OCI-LY1 (cell line): ENCODE results near the gene GNAQ.

Source experiments
- H2AFZ ChIP-seq: fragments of 200-600 bp; sonication (generic), shearing (Covaris generic); 2 replicates; pipeline ENCODE4 v1.6.0; 2014; ENCODE audit warnings: antibody characterized with exemption, mild to moderate bottlenecking, low read length
- H3F3A ChIP-seq: fragments of 200-600 bp; sonication (generic), shearing (Covaris generic); 2 replicates; pipeline ENCODE4 v1.6.0; 2014; ENCODE audit warnings: mild to moderate bottlenecking, antibody characterized with exemption, low read length, moderate library complexity; ENCODE audit not compliant: insufficient read depth
- H3K27ac ChIP-seq: fragments of 200-600 bp; sonication (generic); 2 replicates; pipeline ENCODE4 v1.5.1; 2014; ENCODE audit warnings: low read length, mixed run types, mild to moderate bottlenecking, low read depth; ENCODE audit not compliant: poor library complexity, severe bottlenecking
- H3K27me3 ChIP-seq: fragments of 200-600 bp; sonication (generic); 2 replicates; pipeline ENCODE4 v1.6.0; 2014; ENCODE audit warnings: antibody characterized with exemption, mild to moderate bottlenecking, low read length, moderate library complexity; ENCODE audit not compliant: insufficient read depth
- H3K36me3 ChIP-seq: fragments of 200-600 bp; sonication (generic); 2 replicates; pipeline ENCODE4 v1.6.1; 2014; ENCODE audit warnings: mild to moderate bottlenecking, antibody characterized with exemption, low read length, moderate library complexity, mixed read lengths; ENCODE audit not compliant: insufficient read depth
- H3K4me1 ChIP-seq: fragments of 200-600 bp; sonication (generic); 2 replicates; pipeline ENCODE4 v1.5.1; 2014; ENCODE audit warnings: mild to moderate bottlenecking, low read length, moderate library complexity; ENCODE audit not compliant: insufficient read depth, severe bottlenecking
- H3K4me2 ChIP-seq: fragments of 200-600 bp; sonication (generic), shearing (Covaris generic); 2 replicates; pipeline ENCODE4 v1.6.1; 2014; ENCODE audit warnings: low read length
- H3K4me3 ChIP-seq: fragments of 200-600 bp; sonication (generic); 2 replicates; pipeline ENCODE4 v1.5.1; 2014; ENCODE audit warnings: low read length, low read depth, mild to moderate bottlenecking, mixed read lengths; ENCODE audit not compliant: poor library complexity, severe bottlenecking
- H3K79me2 ChIP-seq: fragments of 200-600 bp; shearing (Covaris generic); 2 replicates; pipeline ENCODE4 v1.6.1; 2016; ENCODE audit warnings: mixed run types, low read length, mixed read lengths; ENCODE audit not compliant: insufficient read depth
- H3K9ac ChIP-seq: fragments of 200-600 bp; sonication (generic), shearing (Covaris generic); 2 replicates; pipeline ENCODE4 v1.6.1; 2014; ENCODE audit warnings: mild to moderate bottlenecking, low read length, mixed read lengths
- H3K9me2 ChIP-seq: fragments of 200-600 bp; sonication (generic), shearing (Covaris generic); 2 replicates; pipeline ENCODE4 v1.6.1; 2014; ENCODE audit warnings: low read depth, mild to moderate bottlenecking, low read length, mixed read lengths
- H3K9me3 ChIP-seq: fragments of 200-600 bp; shearing (Covaris generic); 2 replicates; pipeline ENCODE4 v1.6.1; 2014; ENCODE audit warnings: low read length, mixed read lengths
- H4K20me1 ChIP-seq: fragments of 200-600 bp; sonication (generic), shearing (Covaris generic); 2 replicates; pipeline ENCODE4 v1.6.0; 2016; ENCODE audit warnings: mild to moderate bottlenecking, low read length; ENCODE audit not compliant: insufficient read depth
- CTCF ChIP-seq: fragments of 200-600 bp; sonication (generic), shearing (Covaris generic); IDR thresholded peaks from 2 replicates; pipeline ENCODE4 v1.5.1; 2017; ENCODE audit warnings: mild to moderate bottlenecking, antibody characterized with exemption, low read length, moderate library complexity, mixed read lengths
- EZH2 ChIP-seq: fragments of 200-600 bp; sonication (generic), shearing (Covaris generic); IDR thresholded peaks from 2 replicates; pipeline ENCODE4 v1.8.0; 2017; ENCODE audit warnings: borderline replicate concordance, mixed run types, mild to moderate bottlenecking, antibody characterized with exemption, low read length, moderate library complexity, mixed read lengths

GNAQ gene

GRCh38 chr9:77751341-77752091 is 280.1 kb downstream of the GNAQ start:
- Histone ChIP-seq H3K27me3 (no peaks in the 10 kb centered on the region), H3K4me1 (no peaks in the 10 kb centered on the region), H3K4me2 (no peak overlapping the region), H3K36me3 (no peaks in the 10 kb centered on the region), H4K20me1 (no peaks in the 10 kb centered on the region), H3K9ac (no peak overlapping the region), H3K9me2 (no peaks in the 10 kb centered on the region), H2AFZ (no peak overlapping the region), H3K9me3 (no peaks in the 10 kb centered on the region), H3K79me2 (no peaks in the 10 kb centered on the region), H3F3A (no peaks in the 10 kb centered on the region), H3K4me3 (no peak overlapping the region), H3K27ac (no peak overlapping the region)
- TF ChIP-seq CTCF (peak; percentile 62; the same call in 1 of the 2 replicates), EZH2 (no peak)

DNA sequence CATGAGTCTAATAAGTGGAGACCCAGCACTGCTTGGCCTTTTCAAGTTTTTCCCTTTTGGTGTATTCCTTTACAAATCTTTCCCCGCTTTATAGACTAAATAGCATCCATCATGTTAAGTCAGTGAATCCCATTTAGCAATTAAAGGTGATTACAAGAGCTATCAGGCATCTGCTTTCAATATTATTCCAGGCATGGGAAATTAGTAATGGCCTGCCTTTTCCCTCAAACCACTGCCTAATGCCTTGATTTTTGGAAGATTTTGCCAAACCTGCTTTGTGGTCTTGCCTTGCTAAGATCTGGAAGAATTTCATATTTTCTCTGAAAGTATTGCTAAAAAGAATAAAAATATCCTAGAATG is 280.6 kb downstream of the GNAQ start:
- Histone ChIP-seq H3K9ac (no peak overlapping the region), H3K79me2 (no peaks in the 10 kb centered on the region), H2AFZ (no peak overlapping the region), H3K9me3 (no peaks in the 10 kb centered on the region), H3K4me1 (no peaks in the 10 kb centered on the region), H3K4me2 (no peak overlapping the region), H3F3A (no peaks in the 10 kb centered on the region), H3K9me2 (no peaks in the 10 kb centered on the region), H3K36me3 (no peaks in the 10 kb centered on the region), H3K4me3 (no peak overlapping the region), H4K20me1 (no peaks in the 10 kb centered on the region), H3K27me3 (no peaks in the 10 kb centered on the region), H3K27ac (no peak overlapping the region)
- TF ChIP-seq CTCF (no peak), EZH2 (no peak)

DNA sequence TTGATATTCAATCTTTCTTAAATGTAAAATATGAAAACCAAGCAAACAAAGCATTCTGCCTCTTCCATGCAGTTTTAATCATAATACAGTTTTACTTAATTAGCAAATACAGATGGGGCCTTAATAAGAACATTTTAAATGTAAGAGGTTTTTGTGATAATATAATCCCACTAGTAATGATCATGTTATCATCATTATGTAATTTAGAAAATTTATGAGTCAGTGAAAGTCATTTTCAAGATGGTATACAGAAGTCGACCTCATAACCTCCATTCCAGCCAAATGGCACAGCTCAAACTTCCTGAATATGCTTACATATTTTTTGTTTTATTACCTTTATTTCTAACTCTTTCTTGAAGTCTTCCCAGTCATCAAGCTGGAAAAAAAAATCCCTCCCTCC is 281.3 kb downstream of the GNAQ start:
- no peak overlapping the region for H3K27ac ChIP-seq
- no peaks in the 10 kb centered on the region for H4K20me1 ChIP-seq
- H3K9me3 ChIP-seq, result no peaks in the 10 kb centered on the region
- TF ChIP-seq CTCF (no peak), EZH2 (no peak)
- no peak overlapping the region for H3K4me2 ChIP-seq
- no peaks in the 10 kb centered on the region for H3K79me2 ChIP-seq
- no peaks in the 10 kb centered on the region for H3K9me2 ChIP-seq
- H3F3A ChIP-seq, result no peaks in the 10 kb centered on the region
- no peaks in the 10 kb centered on the region for H3K4me1 ChIP-seq
- H3K9ac ChIP-seq, result no peak overlapping the region
- no peak overlapping the region for H2AFZ ChIP-seq
- H3K27me3 ChIP-seq, result no peaks in the 10 kb centered on the region
- H3K4me3 ChIP-seq, result no peak overlapping the region
- H3K36me3 ChIP-seq, result no peaks in the 10 kb centered on the region
